Activated CD8-positive, alpha-beta T cell treated with anti-CD3 and anti-CD28 coated beads for 36 hours (primary cell): ENCODE results near the gene RADIL. TPM values are rescaled to one million over a fixed set of nuclear protein-coding genes. Genes with fewer than 3 reads are reported as not detected.
A peak's percentile ranks its signal among the peaks of the same experiment; 100 is the strongest.

ENCODE experiments used
- ATAC-seq: fragments of 200-7000 bp; cut with Tn5 transposase; one replicate; pipeline ENCODE4 v1.10.0; 2021; ENCODE audit warnings: mild to moderate bottlenecking, moderate library complexity
- CTCF ChIA-PET: fragments of 350-600 bp; sonication (Branson Sonifier 250); formaldehyde crosslinking; loops from one replicate; lab custom pipeline; 2021; ENCODE audit warnings: antibody characterized with exemption; lab: Charles Lee
- POLR2A ChIA-PET: fragments of 350-600 bp; sonication (Branson Sonifier 250); formaldehyde crosslinking; loops from one replicate; lab custom pipeline; 2021; ENCODE audit warnings: antibody characterized with exemption; lab: Charles Lee
- DNase-seq: peaks from one replicate; pipeline ENCODE4 v3.0.0-alpha.2; 2020
- H3K27ac Mint-ChIP-seq: one replicate; pipeline ENCODE4 v1.8.0; 2021; ENCODE audit warnings: mild to moderate bottlenecking, mixed read lengths
- H3K27me3 Mint-ChIP-seq: one replicate; pipeline ENCODE4 v1.8.0; 2021; ENCODE audit warnings: mixed read lengths
- H3K36me3 Mint-ChIP-seq: one replicate; pipeline ENCODE4 v1.8.0; 2021; ENCODE audit warnings: low read depth, mixed read lengths
- H3K4me1 Mint-ChIP-seq: one replicate; pipeline ENCODE4 v1.8.0; 2021; ENCODE audit warnings: low read depth, mixed read lengths
- H3K4me3 Mint-ChIP-seq: one replicate; pipeline ENCODE4 v1.8.0; 2021; ENCODE audit warnings: mild to moderate bottlenecking, moderate library complexity, mixed read lengths
- H3K9me3 Mint-ChIP-seq: one replicate; pipeline ENCODE4 v1.8.0; 2021; ENCODE audit warnings: mixed read lengths
- CTCF ChIP-seq: fragments of 200-600 bp; IDR thresholded peaks from one replicate; pipeline ENCODE4 v1.8.0; 2022; ENCODE audit warnings: antibody characterized with exemption, mild to moderate bottlenecking
- intact Hi-C: fragments of 100-400 bp; cut with micrococcal nuclease; formaldehyde crosslinking; loops from one replicate; pipeline ENCODE4 v1.10.0; 2022
- total RNA-seq, 2 experiments: library from RNA; stranded (reverse); gene quantifications; one replicate each; pipeline ENCODE4 v1.2.3, GENCODE V29; 2021

Gene RADIL
- total RNA-seq, 2 experiments from 2014 or later, result 0.65 to 0.77 TPM

- CTCF ChIA-PET, result no interaction called here
- H3K4me1 Mint-ChIP-seq, result peaks cover 3% of the 10 kb centered on the region
- intact Hi-C loops, result no loop called here
- POLR2A ChIA-PET, result interaction anchor here (1.1 kb wide), 1 partner anchor 230 kb away, joined by 3 read pairs; no protein-coding TSS in a partner anchor
- peaks cover 18% of the 10 kb centered on the region for H3K27me3 Mint-ChIP-seq
- no peaks in the 10 kb centered on the region for H3K9me3 Mint-ChIP-seq
- ATAC-seq, result no peak
- H3K4me3 Mint-ChIP-seq, result no peak overlapping the region
- TF ChIP-seq CTCF, result no peak
- no peak overlapping the region for H3K27ac Mint-ChIP-seq
- no peak for DNase-seq
- no peaks in the 10 kb centered on the region for H3K36me3 Mint-ChIP-seq
These were observed 11.4 kb downstream of the RADIL start for GRCh38 chr7:4871930-4872675.

- DNase-seq, result no peak
- peaks cover 3% of the 10 kb centered on the region for H3K4me1 Mint-ChIP-seq
- CTCF ChIA-PET, result no interaction called here
- ATAC-seq, result peak; percentile 45
- peaks cover 18% of the 10 kb centered on the region for H3K27me3 Mint-ChIP-seq
- H3K9me3 Mint-ChIP-seq, result no peaks in the 10 kb centered on the region
- H3K4me3 Mint-ChIP-seq, result no peak overlapping the region
- intact Hi-C loops, result no loop called here
- H3K36me3 Mint-ChIP-seq, result no peaks in the 10 kb centered on the region
- POLR2A ChIA-PET, result interaction anchor here (1.1 kb wide), 1 partner anchor 229 kb away, joined by 3 read pairs; no protein-coding TSS in a partner anchor
- TF ChIP-seq CTCF, result no peak
- H3K27ac Mint-ChIP-seq, result no peak overlapping the region
These were observed 12.3 kb downstream of the RADIL start for GRCh38 chr7:4871056-4871680.

- Mint-ChIP-seq H3K27ac (no peak overlapping the region), H3K4me1 (peaks cover 3% of the 10 kb centered on the region), H3K9me3 (no peaks in the 10 kb centered on the region), H3K27me3 (peaks cover 27% of the 10 kb centered on the region), H3K4me3 (no peak overlapping the region), H3K36me3 (no peaks in the 10 kb centered on the region)
- ATAC-seq (no peak), DNase-seq (no peak)
- ChIA-PET POLR2A (interaction anchor here (1.1 kb wide), 1 partner anchor 93 kb away, joined by 3 read pairs; the partner anchor contains the start of gene AP5Z1), CTCF (interaction anchor here (3.9 kb wide), 1 partner anchor 15 kb away, joined by 13 read pairs; the partner anchor contains the start of gene RADIL)
- intact Hi-C loops, result no loop called here
- no peak for TF ChIP-seq CTCF
These were observed 15.0 kb downstream of the RADIL start for GRCh38 chr7:4868493-4868892.

GRCh38 chr7:4866528-4867496 is 16.7 kb downstream of the RADIL start:
- intact Hi-C loops, result no loop called here
- Mint-ChIP-seq H3K4me3 (no peak overlapping the region), H3K36me3 (peaks cover 2% of the 10 kb centered on the region), H3K4me1 (peaks cover 3% of the 10 kb centered on the region), H3K27ac (no peak overlapping the region), H3K27me3 (peaks cover 24% of the 10 kb centered on the region), H3K9me3 (peaks cover 2% of the 10 kb centered on the region)
- no peak for ATAC-seq
- no peak for DNase-seq
- POLR2A ChIA-PET, result interaction anchor here (1.0 kb wide), 1 partner anchor 10 kb away, joined by 3 read pairs; no protein-coding TSS in a partner anchor
- CTCF ChIA-PET, result interaction anchor here (1.0 to 3.9 kb wide), 2 partner anchors 16 to 37 kb away, joined by 3 to 13 read pairs; partner anchors contain the start of gene RADIL
- no peak for TF ChIP-seq CTCF
